Mesenchymal stem cell (in vitro differentiated cells and primary cell): ENCODE measurements around the gene OR52B6.

ENCODE experiments used
- DNase-seq: peaks from one replicate; pipeline ENCODE4 v3.0.0-alpha.2; 2013
- H2AFZ ChIP-seq: one replicate; pipeline ENCODE4 v1.6.1; 2013; ENCODE audit warnings: low read depth, mild to moderate bottlenecking, control low read depth, inconsistent platforms, low read length, moderate library complexity
- H2AK5ac ChIP-seq: 2 replicates; pipeline ENCODE4 v1.6.1; 2013; ENCODE audit warnings: low read length, moderate library complexity, mild to moderate bottlenecking, inconsistent platforms; ENCODE audit not compliant: severe bottlenecking
- H2BK120ac ChIP-seq: one replicate; pipeline ENCODE4 v1.6.1; 2013; ENCODE audit warnings: low read depth, mild to moderate bottlenecking, inconsistent platforms, low read length, moderate library complexity
- H2BK12ac ChIP-seq, 2 experiments: one replicate each; pipeline ENCODE4 v1.6.1; 2013; ENCODE audit warnings: inconsistent platforms in 2 of 2, low read length in 2 of 2, mild to moderate bottlenecking in 2 of 2, moderate library complexity in 2 of 2, control low read depth in 1 of 2
- H2BK15ac ChIP-seq: one replicate; pipeline ENCODE4 v1.6.1; 2013; ENCODE audit warnings: mild to moderate bottlenecking, low read depth, inconsistent platforms; ENCODE audit not compliant: poor library complexity, severe bottlenecking
- H2BK5ac ChIP-seq: 2 replicates; pipeline ENCODE4 v1.6.1; 2013; ENCODE audit warnings: low read depth, mild to moderate bottlenecking, low read length, control low read depth, inconsistent platforms; ENCODE audit not compliant: poor library complexity, severe bottlenecking
- H3K14ac ChIP-seq, 2 experiments: one replicate each; pipeline ENCODE4 v1.6.1; 2013; ENCODE audit warnings: inconsistent platforms in 2 of 2, low read length in 2 of 2, control low read depth in 1 of 2, mild to moderate bottlenecking in 1 of 2, moderate library complexity in 1 of 2
- H3K18ac ChIP-seq, 2 experiments: one replicate each; pipeline ENCODE4 v1.6.1; 2013; ENCODE audit warnings: inconsistent platforms in 2 of 2, low read length in 2 of 2, control low read depth in 1 of 2, low read depth in 1 of 2, mild to moderate bottlenecking in 1 of 2
- H3K23ac ChIP-seq, 2 experiments: one replicate each; pipeline ENCODE4 v1.6.1; 2013; ENCODE audit warnings: inconsistent platforms in 2 of 2, low read length in 2 of 2, mild to moderate bottlenecking in 2 of 2, moderate library complexity in 2 of 2, control low read depth in 1 of 2
- H3K27ac ChIP-seq: 2 replicates; pipeline ENCODE4 v1.5.1; 2013; ENCODE audit warnings: mild to moderate bottlenecking, moderate library complexity, low read length, control low read depth, inconsistent platforms; ENCODE audit not compliant: poor library complexity, severe bottlenecking
- H3K27me3 ChIP-seq, 2 experiments: 2 replicates each; pipeline versions ENCODE4 v1.6.1 to v1.7.0; 2013; ENCODE audit warnings: low read length in 2 of 2, mild to moderate bottlenecking in 2 of 2, moderate library complexity in 2 of 2, control low read depth in 1 of 2, inconsistent platforms in 1 of 2; ENCODE audit not compliant: control insufficient read depth in 1 of 2, insufficient read depth in 1 of 2
- H3K36me3 ChIP-seq, 2 experiments: 2 replicates each; pipeline versions ENCODE4 v1.6.1 to v1.7.0; 2013; ENCODE audit warnings: low read length in 2 of 2, control low read depth in 1 of 2, inconsistent platforms in 1 of 2, low read depth in 1 of 2, mild to moderate bottlenecking in 1 of 2; ENCODE audit not compliant: insufficient read depth in 2 of 2, control insufficient read depth in 1 of 2
- H3K4ac ChIP-seq, 2 experiments: one replicate each; pipeline ENCODE4 v1.6.1; 2013; ENCODE audit warnings: inconsistent platforms in 2 of 2, low read length in 2 of 2, mild to moderate bottlenecking in 2 of 2, moderate library complexity in 2 of 2, control low read depth in 1 of 2, low read depth in 1 of 2
- H3K4me1 ChIP-seq: 2 replicates; pipeline ENCODE4 v1.6.1; 2013; ENCODE audit warnings: low read depth, low read length, control low read depth; ENCODE audit not compliant: control insufficient read depth, insufficient read depth
- H3K4me2 ChIP-seq: 2 replicates; pipeline ENCODE4 v1.6.1; 2013; ENCODE audit warnings: low read length, mild to moderate bottlenecking, inconsistent platforms; ENCODE audit not compliant: poor library complexity, severe bottlenecking
- H3K4me3 ChIP-seq, 2 experiments: 2 replicates each; pipeline versions ENCODE4 v1.5.1 to v1.7.0; 2013; ENCODE audit warnings: low read length in 2 of 2, mild to moderate bottlenecking in 2 of 2, control low read depth in 1 of 2, low read depth in 1 of 2; ENCODE audit not compliant: insufficient read depth in 1 of 2
- H3K79me1 ChIP-seq: replicated peaks from 2 replicates; pipeline ENCODE4 v1.6.1; 2013; ENCODE audit warnings: mild to moderate bottlenecking, control low read depth, low read length, inconsistent platforms; ENCODE audit not compliant: poor library complexity, severe bottlenecking
- H3K9ac ChIP-seq: 2 replicates; pipeline ENCODE4 v1.7.0; 2013; ENCODE audit warnings: mild to moderate bottlenecking, low read length, moderate library complexity
- H3K9me3 ChIP-seq: 2 replicates; pipeline ENCODE4 v1.7.0; 2013; ENCODE audit warnings: mild to moderate bottlenecking, low read length; ENCODE audit not compliant: control insufficient read depth
- H4K8ac ChIP-seq: one replicate; pipeline ENCODE4 v1.6.1; 2013; ENCODE audit warnings: inconsistent platforms, mild to moderate bottlenecking, low read length, moderate library complexity
- H4K91ac ChIP-seq: one replicate; pipeline ENCODE4 v1.6.1; 2013; ENCODE audit warnings: mild to moderate bottlenecking, low read length, inconsistent platforms
- WGBS: methylation state at CpG from one replicate; pipeline ENCODE4 v1.1.7; 2013; ENCODE audit warnings: mixed read lengths; 5-methylcytosine and 5-hydroxymethylcytosine counted together

Gene OR52B6

DNA sequence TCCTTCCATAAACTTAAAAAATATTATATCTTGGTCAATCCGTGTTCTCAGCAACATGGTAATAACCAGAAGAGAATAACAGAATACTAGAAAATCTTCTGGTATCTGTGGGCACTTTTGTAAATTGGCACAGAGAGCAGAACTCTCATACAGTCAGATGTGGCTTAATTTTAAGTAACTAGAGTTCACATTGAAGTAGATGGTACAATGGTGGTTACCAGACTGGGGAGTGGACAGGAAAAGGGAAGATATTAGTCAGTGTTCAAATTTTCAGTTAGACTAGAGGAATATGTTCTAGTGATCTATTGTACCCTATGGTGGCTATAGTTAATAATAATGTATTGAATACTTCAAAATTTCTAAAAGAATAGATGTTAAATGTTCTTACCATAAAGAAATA lies 39.2 kb upstream of the OR52B6 start:
- WGBS, result 80% methylated on average over 1 of the region's 1 CpG
- no peak overlapping the region for H3K23ac ChIP-seq
- no peak overlapping the region for H3K4ac ChIP-seq
- no peak overlapping the region for H2AK5ac ChIP-seq
- H2BK5ac ChIP-seq, result no peak overlapping the region
- no peak overlapping the region for H3K18ac ChIP-seq
- no peak overlapping the region for H4K91ac ChIP-seq
- H2BK15ac ChIP-seq, result no peak overlapping the region
- H3K36me3 ChIP-seq, result no peaks in the 10 kb centered on the region
- H2BK120ac ChIP-seq, result no peak overlapping the region
- no peak overlapping the region for H3K4me2 ChIP-seq
- H3K9me3 ChIP-seq, result no peaks in the 10 kb centered on the region
- no peaks in the 10 kb centered on the region for H3K79me1 ChIP-seq
- no peak overlapping the region for H3K4me3 ChIP-seq
- H2AFZ ChIP-seq, result no peak overlapping the region
- H3K9ac ChIP-seq, result no peak overlapping the region
- H3K14ac ChIP-seq, result no peak overlapping the region
- no peaks in the 10 kb centered on the region for H3K27me3 ChIP-seq
- H3K27ac ChIP-seq, result no peak overlapping the region
- H3K4me1 ChIP-seq, result no peaks in the 10 kb centered on the region
- no peak overlapping the region for H4K8ac ChIP-seq
- H2BK12ac ChIP-seq, result no peak overlapping the region
- no peak for DNase-seq

DNA sequence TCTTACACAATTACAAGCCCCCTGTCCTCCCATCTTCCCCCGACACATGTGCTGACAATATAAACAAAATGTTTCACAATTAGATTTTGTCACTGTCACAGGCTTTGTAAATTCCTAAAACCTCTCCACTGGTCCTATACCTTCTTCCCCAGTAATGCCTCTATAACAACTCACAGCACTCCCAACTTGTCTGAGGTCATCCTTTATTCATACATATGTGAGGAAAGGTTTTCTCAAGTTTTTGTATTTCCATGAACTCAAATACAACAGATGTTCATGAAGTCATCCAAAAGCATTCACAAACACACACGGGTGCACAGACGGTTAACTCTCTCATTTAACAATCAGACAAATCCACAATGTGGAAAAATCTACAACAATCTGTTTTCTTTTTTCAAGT lies 34.2 kb upstream of the OR52B6 start:
- Histone ChIP-seq H3K9ac (no peak overlapping the region), H3K36me3 (no peaks in the 10 kb centered on the region), H2BK5ac (no peak overlapping the region), H2BK120ac (no peak overlapping the region), H3K9me3 (no peaks in the 10 kb centered on the region), H3K4me3 (no peak overlapping the region), H3K27ac (no peak overlapping the region), H4K91ac (no peak overlapping the region), H3K18ac (no peak overlapping the region), H2AFZ (no peak overlapping the region), H3K79me1 (no peaks in the 10 kb centered on the region), H3K4me2 (no peak overlapping the region), H3K4me1 (peaks cover 1% of the 10 kb centered on the region), H3K14ac (no peak overlapping the region), H2BK12ac (no peak overlapping the region), H3K27me3 (no peaks in the 10 kb centered on the region), H3K23ac (no peak overlapping the region), H2BK15ac (no peak overlapping the region), H4K8ac (no peak overlapping the region), H3K4ac (no peak overlapping the region), H2AK5ac (no peak overlapping the region)
- 60% methylated on average over 2 of the region's 3 CpGs for WGBS
- no peak for DNase-seq

DNA sequence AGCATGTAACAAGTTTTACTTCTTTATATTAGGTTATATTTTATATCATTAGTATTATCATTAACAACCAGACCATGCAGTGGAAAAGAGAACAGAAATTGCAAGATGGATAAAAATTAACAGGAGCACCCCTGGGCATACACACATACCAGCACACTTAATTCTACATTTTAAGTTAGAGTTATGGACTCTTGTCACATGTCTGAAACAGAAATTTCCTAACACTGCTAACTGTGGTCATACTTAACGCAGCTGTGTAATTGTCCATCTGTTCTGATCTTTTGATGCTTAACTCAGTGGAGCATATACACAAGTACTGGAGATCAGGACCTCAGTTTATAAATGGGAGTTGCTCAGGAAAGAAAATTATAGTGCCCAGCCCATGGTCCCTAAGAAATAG lies 32.7 kb upstream of the OR52B6 start:
- Histone ChIP-seq H3K4me3 (no peak overlapping the region), H3K79me1 (no peaks in the 10 kb centered on the region), H3K9ac (no peak overlapping the region), H3K4ac (no peak overlapping the region), H2BK12ac (no peak overlapping the region), H2BK15ac (no peak overlapping the region), H2AK5ac (no peak overlapping the region), H3K4me2 (no peak overlapping the region), H2BK5ac (no peak overlapping the region), H3K23ac (no peak overlapping the region), H3K27me3 (no peaks in the 10 kb centered on the region), H4K8ac (no peak overlapping the region), H3K18ac (no peak overlapping the region), H2AFZ (no peak overlapping the region), H3K9me3 (no peaks in the 10 kb centered on the region), H3K36me3 (no peaks in the 10 kb centered on the region), H4K91ac (no peak overlapping the region), H3K27ac (no peak overlapping the region), H2BK120ac (no peak overlapping the region), H3K4me1 (peaks cover 1% of the 10 kb centered on the region), H3K14ac (no peak overlapping the region)
- 100% methylated on average over 1 of the region's 1 CpG for WGBS
- no peak for DNase-seq

GRCh38 chr11:5548440-5548839 lies 32.2 kb upstream of the OR52B6 start, which contains the start of gene OR52H1:
Gene OR52H1, minus strand, starts transcription at chr11:5548540. Its CDS starts 3,035 bp downstream, at chr11:5545505.
- Histone ChIP-seq H2BK120ac (no peak within 1 kb of the TSS), H3K4ac (no peak within 1 kb of the TSS)
- WGBS, result no CpG with 5 or more reads among the region's 1 CpG

More at GRCh38 chr11:5548440-5548839, 32.2 kb upstream of the OR52B6 start, which contains the start of gene OR52H1:
- Histone ChIP-seq H3K18ac (no peak within 1 kb of the TSS), H4K91ac (no peak within 1 kb of the TSS), H3K9ac (no peak within 1 kb of the TSS), H3K23ac (no peak within 1 kb of the TSS), H3K27me3 (no peaks in the 10 kb centered on the region), H2AK5ac (no peak within 1 kb of the TSS), H2AFZ (no peak within 1 kb of the TSS), H3K27ac (no peak within 1 kb of the TSS), H3K4me1 (peaks cover 1% of the 10 kb centered on the region), H3K9me3 (no peaks in the 10 kb centered on the region), H3K14ac (no peak within 1 kb of the TSS), H3K4me3 (no peak within 1 kb of the TSS), H4K8ac (no peak within 1 kb of the TSS), H3K36me3 (no peaks in the 10 kb centered on the region), H2BK15ac (no peak within 1 kb of the TSS), H2BK5ac (no peak within 1 kb of the TSS), H3K4me2 (no peak within 1 kb of the TSS), H3K79me1 (no peaks in the 10 kb centered on the region), H2BK12ac (no peak within 1 kb of the TSS)
- no peak for DNase-seq
